NCI-H1092 (cell line): ENCODE data around the gene SH3PXD2B.

ENCODE experiments used
- DNase-seq: peaks from one replicate; lab custom pipeline; 2025; lab: John Stamatoyannopoulos, UW

The SH3PXD2B gene

GRCh38 chr5:172453206-172453985 lies 929 bp downstream of the SH3PXD2B start:
- DNase-seq, result no peak

DNA sequence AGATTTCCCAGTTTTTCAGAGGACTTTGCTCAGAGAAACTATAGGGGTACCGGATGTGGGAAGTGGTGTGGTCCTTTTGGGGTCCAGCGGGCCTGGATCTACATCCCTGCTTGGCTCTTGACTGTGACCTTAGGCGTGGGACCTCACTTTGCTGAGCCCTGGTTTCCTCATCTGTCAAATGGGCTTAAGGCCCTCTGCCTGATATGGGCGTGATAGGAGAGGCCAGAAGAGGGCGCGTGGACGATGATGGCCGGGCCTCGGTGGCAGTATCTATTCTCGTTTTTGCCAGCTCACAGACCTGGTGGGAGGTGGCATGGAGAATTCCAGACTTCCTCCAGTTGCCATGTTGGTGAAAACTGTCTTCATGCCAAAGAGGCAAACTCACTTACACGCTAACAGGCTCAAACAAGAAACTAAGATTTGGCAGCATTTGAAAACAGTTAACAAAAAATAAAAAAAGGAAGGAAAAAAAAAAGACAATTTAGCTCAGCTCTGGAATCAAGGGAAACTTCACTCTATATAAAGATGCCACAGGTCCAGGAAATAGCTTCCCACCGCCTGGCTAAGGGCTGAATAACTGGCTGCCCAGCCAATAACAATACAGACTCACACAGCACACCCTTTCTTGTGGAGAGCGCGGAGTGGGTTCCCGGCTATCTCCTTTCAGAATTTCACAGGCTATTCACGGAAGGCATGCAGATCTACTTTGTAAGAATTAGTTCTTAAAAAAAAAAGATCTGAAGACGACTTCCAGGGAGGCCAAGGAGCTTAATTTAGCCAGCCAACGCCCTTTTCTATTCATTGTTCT lies 1.7 kb downstream of the SH3PXD2B start:
- DNase-seq, result no peak

DNA sequence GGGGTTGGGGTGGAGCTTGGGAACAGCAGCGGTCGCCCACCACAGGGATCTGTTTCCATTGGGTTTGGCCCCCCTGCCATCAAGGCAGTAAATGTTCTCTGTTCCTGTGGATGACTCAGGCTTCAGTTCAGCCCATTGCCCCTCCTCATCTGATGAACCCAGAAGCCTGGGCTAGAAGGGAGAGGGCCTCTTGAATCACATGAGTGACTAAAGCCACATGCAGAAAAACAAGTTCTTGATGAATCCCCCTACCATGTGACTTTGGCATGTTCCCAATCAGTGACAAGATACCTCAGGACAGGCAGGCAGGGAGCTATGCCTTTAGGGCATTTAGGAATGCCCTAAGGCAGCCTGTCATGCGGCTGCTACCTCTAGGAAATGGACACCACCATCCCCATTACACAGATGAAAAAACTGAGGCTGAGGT lies 2.5 kb downstream of the SH3PXD2B start:
- DNase-seq, result no peak

- no peak for DNase-seq
Measured at GRCh38 chr5:172450861-172451695, 3.2 kb downstream of the SH3PXD2B start.

GRCh38 chr5:172450453-172450852 lies 3.9 kb downstream of the SH3PXD2B start:
- DNase-seq, result no peak

GRCh38 chr5:172448999-172449398 lies 5.3 kb downstream of the SH3PXD2B start:
- no peak for DNase-seq

- DNase-seq, result no peak
Measured at GRCh38 chr5:172447646-172448365, 6.5 kb downstream of the SH3PXD2B start.

DNA sequence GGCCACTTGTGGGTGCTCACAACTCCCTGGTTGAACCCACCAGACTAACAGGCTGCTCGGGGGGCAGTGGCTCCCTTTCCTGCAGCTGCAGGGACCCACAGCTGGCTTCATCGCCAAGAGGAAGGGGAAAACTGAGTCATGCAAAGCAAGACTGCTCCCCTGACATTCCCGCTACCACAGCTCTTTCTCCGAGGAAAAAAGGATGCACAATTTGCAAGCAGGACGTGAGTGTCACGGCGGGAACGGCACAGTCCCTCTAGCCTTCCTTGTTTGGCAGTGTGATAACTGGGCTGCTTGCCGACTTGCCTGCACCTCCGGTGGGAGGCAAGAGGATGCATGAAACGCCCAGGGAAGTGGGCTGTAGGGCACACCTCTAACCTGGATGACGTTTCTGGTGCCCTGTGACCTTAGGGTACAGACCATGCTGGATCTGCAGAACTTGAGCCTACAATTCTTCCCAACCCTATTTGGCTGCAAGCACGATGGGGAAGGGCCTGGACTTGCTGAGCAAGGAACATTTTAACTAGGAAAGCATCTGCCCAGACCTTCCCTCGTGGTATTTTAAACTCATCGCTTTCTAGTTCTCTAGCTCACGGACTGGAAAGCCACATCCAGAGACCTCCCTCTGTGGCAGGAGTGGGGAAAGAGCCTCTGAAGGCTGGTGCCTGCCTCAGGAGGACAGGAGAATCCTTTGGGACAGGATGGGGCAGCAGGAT lies 7.8 kb downstream of the SH3PXD2B start:
- no peak for DNase-seq

GRCh38 chr5:172445866-172446265 lies 8.5 kb downstream of the SH3PXD2B start:
- no peak for DNase-seq

DNA sequence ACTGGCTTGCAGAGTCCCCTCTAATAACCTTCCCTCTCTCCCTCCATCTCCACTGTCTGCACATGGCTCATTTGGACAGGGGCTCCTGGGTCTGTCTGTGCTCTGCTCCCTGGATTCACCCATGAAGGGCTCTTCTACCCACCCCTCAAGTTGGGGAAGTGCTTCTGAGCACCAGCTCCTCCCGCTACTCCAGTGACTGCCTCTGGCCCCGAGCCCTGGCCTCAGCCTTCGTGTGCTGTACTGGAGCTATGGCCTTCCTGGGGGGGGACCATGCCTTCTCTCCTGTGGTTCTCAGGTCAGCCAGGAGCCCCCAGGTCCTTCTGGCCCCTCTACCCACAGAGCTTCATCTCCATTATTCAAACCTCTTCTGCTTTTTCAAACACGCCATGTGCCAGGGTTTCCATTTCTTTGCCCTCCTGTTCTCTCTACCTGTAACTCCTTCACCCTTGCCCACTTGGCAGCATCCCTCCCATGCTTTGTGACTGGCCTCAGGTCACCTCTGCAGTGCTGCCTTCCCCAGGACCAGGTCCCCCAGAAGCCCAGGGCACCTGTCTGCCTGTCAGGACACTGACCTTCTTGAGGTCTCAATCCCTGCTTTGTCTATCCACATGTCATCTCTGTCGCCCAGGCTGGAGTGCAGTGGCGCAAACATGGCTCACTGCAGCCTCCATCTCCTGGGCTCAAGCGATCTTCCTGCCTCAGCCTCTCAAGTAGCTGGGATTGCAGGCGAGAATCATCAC lies 9.5 kb downstream of the SH3PXD2B start:
- DNase-seq, result no peak

DNA sequence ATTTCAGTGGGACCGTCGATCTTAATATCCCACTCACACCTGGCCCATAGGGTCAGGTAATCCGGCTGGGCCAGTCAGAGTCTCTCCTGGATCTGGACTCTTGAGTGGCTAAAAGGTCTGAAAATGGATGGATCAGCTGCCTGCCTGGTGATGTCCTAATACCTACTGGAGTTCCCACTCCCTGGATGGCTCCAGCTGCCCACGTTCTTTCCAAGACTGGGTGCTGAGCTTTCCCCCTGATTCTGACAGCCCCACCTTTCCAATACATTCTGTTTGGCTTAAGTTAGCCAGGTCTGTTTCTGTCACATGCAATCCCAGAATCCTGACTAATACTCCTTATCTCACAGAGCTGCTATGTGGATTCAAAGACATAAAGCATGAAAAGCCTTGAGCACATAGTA lies 10.2 kb downstream of the SH3PXD2B start:
- DNase-seq, result no peak

DNA sequence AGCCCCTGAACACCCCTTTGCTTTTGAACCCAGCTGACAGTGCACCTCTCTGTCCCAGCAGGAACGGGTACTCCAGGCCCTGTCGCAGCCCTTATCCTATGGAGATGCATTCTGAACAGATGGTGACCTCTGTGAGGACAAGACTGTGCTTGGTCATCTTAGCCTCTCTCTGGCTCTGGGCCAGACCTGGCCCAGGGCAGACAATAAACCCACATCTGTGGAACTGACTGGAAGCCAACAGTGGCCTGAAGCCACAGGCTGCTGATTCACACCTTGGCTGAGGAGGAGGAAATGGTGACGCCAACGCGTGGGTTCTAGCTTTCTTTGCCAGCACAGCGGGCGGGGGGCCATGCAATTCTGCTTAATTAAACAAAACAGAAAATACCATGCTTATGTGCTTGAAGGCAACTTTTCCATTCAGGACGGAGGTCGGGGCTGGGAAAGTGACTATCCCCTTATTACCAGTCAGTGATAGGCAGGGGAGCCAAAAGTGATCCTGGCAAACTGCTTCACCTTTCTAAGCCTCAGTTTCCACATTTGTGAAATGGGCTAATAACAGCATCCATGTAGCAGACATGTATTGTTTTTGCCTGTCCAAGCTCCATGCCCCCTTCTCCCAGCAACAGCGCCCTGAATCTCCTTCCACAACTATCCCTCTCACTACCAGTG lies 10.8 kb downstream of the SH3PXD2B start:
- no peak for DNase-seq

DNA sequence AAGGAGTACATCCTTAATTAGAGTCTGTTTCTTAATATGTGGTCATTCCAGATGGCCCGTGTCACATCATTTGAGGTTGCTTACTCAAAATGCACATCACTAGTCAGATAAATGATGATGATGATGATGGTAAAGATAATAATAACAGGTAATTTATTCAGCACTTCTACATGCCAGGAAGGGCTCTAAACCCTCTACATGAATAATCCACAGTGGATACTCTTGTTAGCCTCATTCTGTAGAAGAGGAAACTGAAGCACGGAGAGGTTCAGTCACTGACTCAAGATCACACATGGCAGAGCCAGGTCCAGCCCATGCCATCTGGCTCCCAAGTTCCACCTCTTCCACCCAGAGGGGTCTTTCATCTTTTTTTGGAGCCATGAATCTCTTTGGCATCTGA lies 11.7 kb downstream of the SH3PXD2B start:
- no peak for DNase-seq

DNA sequence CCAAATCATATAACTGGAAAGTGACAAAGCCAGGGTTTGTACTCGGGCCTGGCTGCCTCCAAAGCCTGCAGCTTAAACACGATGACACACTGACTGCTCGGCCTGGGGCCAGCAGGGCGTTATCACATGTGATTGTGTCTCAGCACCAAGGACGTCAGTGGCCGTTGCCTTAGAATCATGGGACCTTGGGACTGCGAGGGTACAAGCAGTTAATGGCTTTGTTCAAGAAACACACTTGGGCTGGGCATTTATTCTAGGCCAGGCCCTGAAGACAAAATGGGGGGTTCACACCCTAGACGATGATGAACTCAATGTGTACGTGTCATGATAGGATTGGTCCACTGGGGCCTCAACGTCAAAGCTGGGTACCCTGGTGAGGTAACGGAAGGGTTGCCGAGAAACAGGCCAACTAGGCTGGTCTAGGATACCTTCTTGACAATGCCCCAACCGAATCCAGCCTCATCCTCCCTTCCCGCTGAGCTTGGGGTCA lies 13.0 kb downstream of the SH3PXD2B start:
- DNase-seq, result no peak

- DNase-seq, result no peak
Measured at GRCh38 chr5:172440486-172440885, 13.8 kb downstream of the SH3PXD2B start.

- DNase-seq, result no peak
Measured at GRCh38 chr5:172439785-172440477, 14.4 kb downstream of the SH3PXD2B start.

DNA sequence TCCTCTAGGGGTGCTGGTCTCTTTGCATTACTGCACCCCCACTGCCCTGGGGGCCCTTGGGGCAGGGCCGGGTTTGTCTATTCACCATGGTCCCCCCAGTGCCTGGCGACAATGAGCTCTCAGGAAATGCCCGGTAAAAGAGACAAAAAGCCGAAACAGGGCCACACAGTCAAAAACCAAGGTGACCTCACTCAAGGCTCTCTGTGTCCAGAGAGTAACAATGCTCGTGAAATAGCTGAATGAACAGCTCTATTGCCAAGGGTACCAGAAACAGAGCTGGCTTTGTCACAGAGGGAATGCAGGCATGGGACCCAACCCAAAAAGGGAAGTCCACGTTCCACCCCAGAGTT lies 16.0 kb downstream of the SH3PXD2B start:
- DNase-seq, result no peak

DNA sequence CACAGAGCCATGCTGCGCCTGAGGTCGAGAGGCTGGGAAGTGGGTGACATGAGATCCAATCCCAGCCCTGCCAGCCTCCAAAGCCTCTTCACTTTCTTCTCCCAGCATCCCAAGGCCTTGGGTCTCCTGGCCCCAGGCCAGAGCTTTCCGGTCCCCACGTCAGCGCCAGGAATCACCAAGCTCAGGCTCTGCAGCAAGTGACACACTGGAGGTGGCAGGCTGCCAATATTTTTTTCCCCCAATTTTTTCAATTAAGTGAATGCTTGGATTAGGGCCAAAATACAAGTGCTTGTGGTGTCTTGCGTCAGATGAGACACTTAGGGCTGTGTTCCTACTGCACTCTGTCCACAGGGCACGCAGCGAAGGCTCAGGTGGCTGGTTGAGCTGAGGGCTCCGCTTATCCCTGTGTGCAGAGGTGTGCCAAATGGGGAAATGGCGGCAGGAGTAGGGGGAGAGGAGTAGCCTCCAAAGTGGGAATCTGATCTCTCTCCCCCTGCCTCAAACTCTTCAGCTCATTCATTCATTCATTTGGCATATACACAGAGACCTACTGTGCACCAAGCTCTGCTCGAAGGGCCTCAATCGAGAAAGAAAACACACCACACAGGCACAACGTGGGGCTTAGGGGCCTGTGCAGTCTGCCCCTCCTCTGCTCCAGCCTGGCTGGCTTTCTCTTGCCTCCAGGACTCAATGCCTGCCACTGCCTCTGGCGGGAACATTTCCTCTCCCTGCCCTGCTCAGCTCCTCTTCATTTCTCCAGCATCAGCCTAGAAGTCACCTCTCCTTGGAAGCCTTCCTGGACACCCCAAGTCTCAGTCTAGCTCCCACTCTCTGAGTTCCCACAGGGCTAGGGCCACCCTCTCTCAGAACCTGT lies 16.6 kb downstream of the SH3PXD2B start:
- DNase-seq, result peak; percentile 80
